Left colon (tissue), 2 donors: ENCODE measurements around the gene SEC61A2. TPM values are rescaled to one million over a fixed set of nuclear protein-coding genes. Genes with fewer than 3 reads are reported as not detected.
"Not testable (repeated sequence)": the region's sequence is repeated elsewhere in the genome, so short reads cannot be mapped to it uniquely, and the experiment has no call there.

Experiments used
- ATAC-seq: fragments of 200-7000 bp; cut with Tn5 transposase; one replicate; pipeline ENCODE4 v1.9.1; 2020; ENCODE audit warnings: mild to moderate bottlenecking, moderate library complexity
- DNase-seq, 2 donors: peaks; one replicate each; pipeline ENCODE4 v3.0.0-alpha.2; 2020
- intact Hi-C, 2 donors: fragments of 100-400 bp; cut with DNase I in 1 of 2; cut with micrococcal nuclease in 1 of 2; formaldehyde crosslinking; loops; one replicate each; pipeline versions ENCODE4 v1.11.2 to v1.14.0; 2022; cut with DNase I, micrococcal nuclease
- total RNA-seq, 2 donors: library from RNA; stranded (reverse); fragmentation: NEBNext Ultra II Directional; extraction: Animal tissue kit (Norgen Biotek cat#: 25700); gene quantifications; one replicate each; pipeline ENCODE4 v1.2.1, GENCODE V29; 2021
- donor health status: DM: no; HTN: no; CAD: no.
- donor health status: DM: yes; HTN: yes; CAD: no.

The SEC61A2 gene
- total RNA-seq, 2 donors from 2014 or later = 5.7 to 5.8 TPM

GRCh38 chr10:12156367-12157123 is 27.1 kb downstream of the SEC61A2 start:
- ATAC-seq (peak; percentile 86), DNase-seq (no peak)
- intact Hi-C loops = no loop called here

DNA sequence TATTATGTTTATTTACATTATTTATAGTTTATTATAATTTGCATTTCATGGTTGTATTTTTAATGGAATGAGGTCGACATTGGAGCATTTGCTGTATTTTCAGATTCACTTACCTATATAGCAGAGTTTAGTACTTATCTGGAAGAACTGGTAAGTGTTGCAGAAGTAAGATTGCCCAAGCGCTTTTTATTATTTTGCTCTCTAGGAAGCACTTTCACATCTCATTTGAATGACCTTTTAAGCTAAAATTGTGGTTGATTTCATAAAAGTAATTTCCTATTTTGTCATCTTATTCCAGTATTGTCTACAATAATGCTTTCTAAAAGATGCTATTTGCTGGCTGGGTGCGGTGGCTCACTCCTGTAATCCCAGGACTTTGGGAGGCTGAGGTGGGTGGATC is 28.6 kb downstream of the SEC61A2 start:
- intact Hi-C loops = no loop called here
- DNase-seq = no peak
- ATAC-seq = no peak

GRCh38 chr10:12160664-12161063 is 31.2 kb downstream of the SEC61A2 start:
- no peak for DNase-seq
- intact Hi-C loops = no loop called here
- no peak for ATAC-seq

DNA sequence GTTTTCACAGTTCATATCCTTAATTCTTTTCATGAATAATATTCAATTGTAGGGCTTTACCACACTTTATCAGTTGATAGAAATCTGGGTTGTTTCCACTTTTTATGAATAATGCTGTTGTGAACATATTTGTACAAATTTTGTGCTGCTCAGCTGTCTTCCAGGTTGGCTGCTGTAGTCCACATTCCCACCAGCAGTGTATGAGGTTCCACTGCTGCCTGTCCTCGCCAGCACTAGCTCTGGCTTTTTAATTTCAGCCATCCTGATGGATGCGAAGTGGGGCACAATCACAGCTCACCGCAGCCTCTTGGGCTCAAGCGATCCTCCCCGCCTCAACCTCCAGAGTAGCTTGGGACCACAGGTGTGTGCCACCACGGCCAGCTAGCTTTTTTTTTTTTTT is 33.5 kb downstream of the SEC61A2 start:
- ATAC-seq (no peak), DNase-seq (no peak)
- intact Hi-C loops = no loop called here

DNA sequence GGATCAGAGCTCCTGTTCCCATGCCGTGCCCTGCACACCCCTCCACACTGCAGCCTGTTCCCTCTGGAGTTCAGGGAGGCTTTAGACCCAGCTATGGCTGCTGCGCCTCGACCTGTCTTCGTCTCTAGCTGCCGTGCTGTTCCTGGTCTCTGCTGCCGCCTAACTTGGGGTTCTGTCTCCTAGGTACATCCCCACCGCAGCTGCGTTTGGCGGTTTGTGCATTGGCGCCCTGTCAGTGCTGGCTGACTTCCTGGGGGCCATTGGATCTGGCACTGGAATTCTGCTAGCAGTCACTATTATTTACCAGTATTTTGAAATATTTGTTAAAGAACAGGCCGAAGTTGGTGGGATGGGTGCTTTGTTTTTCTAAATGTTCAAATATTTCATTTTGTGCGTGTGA is 34.6 kb downstream of the SEC61A2 start:
- ATAC-seq = no peak
- intact Hi-C loops = no loop called here
- no peak for DNase-seq

DNA sequence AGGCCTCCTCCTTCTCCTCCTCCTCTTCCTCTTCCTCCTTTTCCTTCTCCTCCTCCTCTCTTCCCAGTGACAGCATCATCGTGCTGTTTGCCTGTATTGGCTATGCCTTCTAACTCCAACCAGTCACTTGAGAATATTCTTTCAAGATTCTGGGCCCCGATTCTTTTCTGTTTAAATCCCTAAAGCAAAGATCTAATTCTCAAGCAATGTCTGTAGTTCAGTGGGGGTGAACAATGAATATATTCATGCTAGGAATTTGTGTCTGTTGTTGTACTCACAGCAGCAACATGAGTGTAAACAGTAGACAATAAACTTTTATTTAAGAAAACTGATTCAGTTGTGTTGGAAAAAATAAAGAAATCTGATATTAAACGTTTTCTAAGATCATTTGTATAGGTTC is 35.6 kb downstream of the SEC61A2 start:
- ATAC-seq = no peak
- intact Hi-C loops = no loop called here
- no peak for DNase-seq

DNA sequence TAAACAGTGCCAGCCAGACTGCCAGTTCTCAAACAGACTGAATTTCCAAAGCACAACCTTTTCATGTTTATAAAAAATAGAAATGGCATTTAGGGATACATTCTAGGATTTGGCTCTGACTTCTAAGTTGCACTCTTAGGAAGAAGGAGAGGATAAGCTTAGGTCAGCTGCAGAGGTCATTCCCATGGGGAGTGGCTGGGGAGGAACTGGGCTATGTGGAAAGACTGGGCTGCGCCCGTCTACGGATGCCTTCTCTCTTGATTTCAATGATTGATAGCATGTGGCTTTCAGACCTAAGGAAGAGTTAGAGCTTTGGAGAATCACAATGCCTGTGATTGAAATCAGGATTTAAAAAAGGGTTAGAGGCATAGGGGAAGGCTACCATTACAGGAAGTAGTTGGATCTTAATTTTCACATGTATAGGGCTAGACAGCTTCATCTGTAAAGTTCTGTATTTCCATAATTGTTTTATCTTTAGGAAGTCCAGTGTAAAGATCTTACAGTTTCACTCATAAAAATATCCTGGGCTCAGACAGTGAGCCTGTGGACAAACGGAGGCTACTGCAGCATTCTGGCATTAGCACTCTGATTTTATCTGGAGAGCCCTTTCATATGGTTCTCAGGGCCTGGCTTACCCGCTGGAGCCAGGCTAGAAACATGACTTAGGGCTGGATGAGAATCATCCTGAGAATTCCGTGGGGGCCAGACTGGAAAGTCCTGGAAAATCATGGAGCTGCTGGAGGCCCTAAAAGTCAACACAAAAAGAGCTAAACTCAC is 36.7 kb downstream of the SEC61A2 start:
- intact Hi-C loops = no loop called here
- ATAC-seq (peak; percentile 39), DNase-seq (no peak)

- DNase-seq, ATAC-seq, intact Hi-C loops: not testable (repeated sequence)
Measured at GRCh38 chr10:12171512-12171911, 42.0 kb downstream of the SEC61A2 start.

- ATAC-seq (no peak), DNase-seq (no peak)
- intact Hi-C loops = no loop called here
Measured at GRCh38 chr10:12177642-12178041, 48.2 kb downstream of the SEC61A2 start.

DNA sequence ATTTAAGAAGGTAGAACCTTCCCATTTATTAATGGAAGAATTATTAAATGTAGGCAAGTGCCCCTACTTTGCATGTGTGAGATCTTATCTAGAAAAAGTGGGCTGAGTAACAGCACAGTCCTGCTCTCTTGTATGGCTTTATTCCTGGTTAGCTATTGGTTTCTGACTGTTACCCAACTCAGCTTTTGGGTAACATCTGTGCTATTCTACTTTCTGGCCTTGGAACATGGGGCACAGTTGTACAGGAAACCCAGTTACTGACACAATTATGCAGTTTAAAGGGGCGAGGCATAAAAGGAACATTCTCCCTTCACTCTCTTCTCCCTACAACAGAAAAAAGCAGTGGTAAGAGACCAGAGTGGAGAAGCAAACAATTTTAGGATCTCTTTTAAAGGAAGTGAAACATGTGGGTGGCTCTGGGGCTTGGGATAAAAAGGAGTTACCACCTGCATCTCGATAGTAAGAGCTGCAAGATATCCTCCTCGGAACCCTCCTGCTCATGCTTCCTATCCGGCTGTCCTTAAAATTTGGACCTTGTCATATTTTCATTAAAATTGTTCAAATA is 50.2 kb downstream of the SEC61A2 start:
- DNase-seq = no peak
- intact Hi-C loops = no loop called here
- ATAC-seq = no peak

DNA sequence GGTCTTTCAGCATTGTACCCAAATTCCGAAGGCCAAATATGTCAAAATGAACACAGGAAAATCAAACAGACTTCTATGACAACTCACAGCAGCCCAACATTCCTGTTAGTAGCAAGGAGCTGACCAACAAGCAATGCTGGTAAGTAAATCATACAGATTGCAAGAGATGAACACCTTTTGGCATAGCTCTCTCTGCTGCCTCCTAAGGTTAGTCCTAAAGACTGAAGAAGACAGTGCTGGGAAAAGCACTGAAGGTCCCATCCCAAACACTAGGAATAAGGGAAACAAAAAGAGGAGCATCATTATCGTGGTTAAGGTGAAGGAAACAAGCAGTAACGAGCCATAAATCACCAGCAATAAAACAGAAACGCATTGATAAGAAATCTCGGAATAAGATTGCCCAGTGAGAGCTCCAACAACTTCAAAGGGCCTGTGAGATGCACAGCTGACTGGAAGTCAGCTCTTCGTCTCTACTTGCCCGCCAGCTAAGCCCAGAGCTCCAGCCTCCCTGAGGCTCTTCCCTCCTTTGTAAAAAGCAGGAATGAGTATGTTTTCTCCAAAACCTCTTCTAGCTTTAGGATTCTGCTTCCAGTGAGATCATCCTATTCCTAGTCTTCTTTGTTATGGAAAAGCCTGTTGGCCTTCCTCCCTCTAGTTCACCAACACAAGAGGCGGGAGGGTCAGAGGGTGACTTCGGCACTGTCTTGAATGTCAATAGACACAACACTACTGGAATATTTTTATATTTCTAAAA is 50.9 kb downstream of the SEC61A2 start:
- peak; percentile 56 for ATAC-seq
- no peak for DNase-seq

GRCh38 chr10:12181065-12181775 is 51.7 kb downstream of the SEC61A2 start:
- DNase-seq = peak in 1 of 2 donors; percentile 43
- intact Hi-C loops = no loop called here
- ATAC-seq = peak; percentile 50

More for the DNA sequence above, 50.9 kb downstream of the SEC61A2 start:
- intact Hi-C loops = no loop called here

DNA sequence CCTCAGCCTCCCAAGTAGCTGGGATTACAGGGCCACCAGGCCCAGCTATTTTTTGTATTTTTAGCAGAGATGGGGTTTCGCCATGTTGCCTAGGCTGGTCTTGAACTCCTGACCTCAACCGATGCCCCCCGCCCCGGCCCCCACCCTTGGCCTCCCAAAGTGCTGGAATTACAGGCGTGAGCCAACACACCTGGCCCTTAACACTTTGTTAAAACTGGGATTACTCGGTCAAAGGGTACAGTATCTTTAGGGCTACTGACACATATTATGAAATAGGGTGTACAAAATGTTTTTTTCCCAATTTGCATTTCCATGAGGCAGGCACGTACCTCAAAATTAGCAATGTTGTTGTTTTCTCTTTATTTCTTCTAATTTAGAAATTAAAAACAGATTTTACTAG is 54.7 kb downstream of the SEC61A2 start:
- ATAC-seq (no peak), DNase-seq (no peak)
- intact Hi-C loops = no loop called here

GRCh38 chr10:12186323-12186722 is 56.8 kb downstream of the SEC61A2 start:
- DNase-seq = no peak
- ATAC-seq = no peak
- intact Hi-C loops = no loop called here

DNA sequence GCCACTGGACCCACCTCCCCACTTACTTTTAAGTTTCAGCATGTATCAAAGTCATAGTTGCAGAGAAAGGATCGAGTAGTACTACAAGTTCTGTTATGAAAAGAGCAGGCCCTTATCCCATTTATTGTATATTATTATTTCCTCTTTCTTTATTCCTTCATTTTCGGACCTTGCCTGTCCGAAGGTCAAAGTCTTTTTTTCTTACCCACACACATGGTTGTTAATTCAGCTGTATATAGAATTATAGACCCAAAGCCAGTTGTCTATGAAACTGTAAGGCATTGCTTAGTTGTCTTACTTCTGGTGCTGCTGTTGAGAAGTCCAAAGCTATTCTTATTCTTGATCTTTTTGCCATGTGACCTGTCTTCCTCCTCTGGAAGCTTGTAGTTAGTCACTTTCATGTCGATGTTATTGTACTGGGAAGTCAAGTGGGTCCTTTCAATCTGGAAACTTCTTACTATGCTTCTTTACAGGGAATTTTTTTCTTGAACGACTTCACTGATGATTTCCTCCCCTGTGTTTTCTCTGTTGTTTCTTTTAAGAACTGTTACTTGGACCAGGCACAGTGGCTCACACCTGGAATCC is 57.9 kb downstream of the SEC61A2 start:
- ATAC-seq (peak; percentile 55), DNase-seq (no peak)
- intact Hi-C loops = no loop called here

DNA sequence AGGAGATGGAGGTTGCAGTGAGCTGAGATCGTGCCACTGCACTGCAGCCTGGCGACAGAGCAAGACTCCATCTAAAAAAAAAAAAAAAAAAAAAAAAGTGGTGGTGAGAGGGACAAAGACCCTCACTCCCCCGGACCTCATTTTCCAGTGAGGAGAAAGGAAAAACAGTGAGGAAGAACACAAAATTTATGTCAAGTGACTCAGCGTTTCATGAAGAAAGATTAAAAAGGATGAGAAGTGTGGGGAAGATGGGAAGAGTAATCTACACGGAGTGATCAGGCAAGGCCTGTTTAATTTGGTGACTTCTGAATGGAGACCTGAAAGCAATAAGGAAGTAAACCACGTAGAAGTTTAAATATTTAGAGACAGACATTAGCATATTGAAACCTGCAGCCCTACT is 59.2 kb downstream of the SEC61A2 start:
- intact Hi-C loops = no loop called here
- ATAC-seq (peak; percentile 42), DNase-seq (no peak)

GRCh38 chr10:12189426-12189825 is 59.9 kb downstream of the SEC61A2 start:
- DNase-seq (no peak), ATAC-seq (no peak)
- intact Hi-C loops = no loop called here

- no peak for ATAC-seq
Measured at GRCh38 chr10:12191715-12192114, 62.2 kb downstream of the SEC61A2 start.

More at GRCh38 chr10:12191715-12192114, 62.2 kb downstream of the SEC61A2 start:
- intact Hi-C loops = no loop called here
- no peak for DNase-seq
